BLaER1 (cell line): ENCODE data around the gene SYNE1.
"Not testable (repeated sequence)": the region's sequence is repeated elsewhere in the genome, so short reads cannot be mapped to it uniquely, and the experiment has no call there.

ENCODE experiments used
- H3K27ac ChIP-seq: shearing (Covaris generic); formaldehyde crosslinking; 2 replicates; pipeline ENCODE4 v1.8.1; 2022
- H3K27me3 ChIP-seq: shearing (Covaris generic); formaldehyde crosslinking; 2 replicates; pipeline ENCODE4 v1.8.1; 2022
- H3K36me3 ChIP-seq: shearing (Covaris generic); formaldehyde crosslinking; 2 replicates; pipeline ENCODE4 v1.8.1; 2022
- H3K4me1 ChIP-seq: shearing (Covaris generic); formaldehyde crosslinking; 2 replicates; pipeline ENCODE4 v1.8.1; 2022
- H3K4me2 ChIP-seq: shearing (Covaris generic); formaldehyde crosslinking; 2 replicates; pipeline ENCODE4 v1.8.1; 2022
- H3K4me3 ChIP-seq: shearing (Covaris generic); formaldehyde crosslinking; 2 replicates; pipeline ENCODE4 v1.8.1; 2022
- H3K9ac ChIP-seq: shearing (Covaris generic); formaldehyde crosslinking; 2 replicates; pipeline ENCODE4 v1.8.1; 2022
- H3K9me3 ChIP-seq: shearing (Covaris generic); formaldehyde crosslinking; 2 replicates; pipeline ENCODE4 v1.8.1; 2022
- H4K20me1 ChIP-seq: shearing (Covaris generic); formaldehyde crosslinking; 2 replicates; pipeline ENCODE4 v1.8.1; 2022
- Cebpa-rat ChIP-seq: shearing (Covaris generic); IDR thresholded peaks from 2 replicates; pipeline ENCODE4 v1.8.1; 2022

Gene SYNE1

GRCh38 chr6:152094276-152094675 is 542.9 kb downstream of the SYNE1 start:
- Histone ChIP-seq H3K9ac (peak overlapping the region; percentile 75), H3K27ac (peak overlapping the region; percentile 68; the same call in 1 of the 2 replicates), H3K4me1 (no peaks in the 10 kb centered on the region), H4K20me1 (0 out of 2 replicates have a peak, but pooled peaks cover 6% of the 10 kb centered on the region), H3K27me3 (no peaks in the 10 kb centered on the region), H3K4me2 (no peak overlapping the region), H3K36me3 (peaks cover 5% of the 10 kb centered on the region), H3K4me3 (peak overlapping the region; percentile 66), H3K9me3 (no peaks in the 10 kb centered on the region)
- TF ChIP-seq Cebpa-rat, result no peak

GRCh38 chr6:152093711-152094110 is 543.5 kb downstream of the SYNE1 start:
- no peak overlapping the region for H3K27ac ChIP-seq
- H3K4me3 ChIP-seq, result no peak overlapping the region
- no peaks in the 10 kb centered on the region for H3K27me3 ChIP-seq
- TF ChIP-seq Cebpa-rat, result no peak
- no peaks in the 10 kb centered on the region for H3K4me1 ChIP-seq
- H3K9ac ChIP-seq, result no peak overlapping the region
- peaks cover 3% of the 10 kb centered on the region for H3K36me3 ChIP-seq
- H3K9me3 ChIP-seq, result no peaks in the 10 kb centered on the region
- no peak overlapping the region for H3K4me2 ChIP-seq
- 0 out of 2 replicates have a peak, but pooled peaks cover 3% of the 10 kb centered on the region for H4K20me1 ChIP-seq

DNA sequence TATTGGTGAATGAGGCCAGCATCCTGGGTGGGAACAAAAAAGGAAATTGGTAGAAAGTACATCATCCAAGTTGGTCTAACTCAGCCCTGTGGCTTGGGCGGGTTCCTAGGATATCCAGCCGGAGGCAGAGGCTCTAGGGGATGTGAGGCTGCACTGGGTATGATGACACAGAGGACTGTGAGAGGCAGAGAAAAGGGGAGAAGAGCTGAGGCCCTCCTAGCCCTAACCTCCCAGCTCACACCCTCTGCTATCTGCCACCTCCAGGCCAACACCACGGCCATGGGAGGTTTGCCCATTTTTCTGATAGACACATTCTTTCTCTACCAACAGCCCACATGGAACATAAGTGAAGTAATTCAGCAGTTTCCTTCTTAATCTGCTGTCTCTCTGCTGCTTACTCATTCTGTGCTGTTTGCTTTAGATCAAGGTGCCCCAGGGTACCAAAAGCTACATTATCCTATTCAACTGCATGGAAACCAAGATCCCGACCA is 545.3 kb downstream of the SYNE1 start:
- no peak overlapping the region for H3K4me2 ChIP-seq
- no peaks in the 10 kb centered on the region for H3K4me1 ChIP-seq
- no peak overlapping the region for H3K9ac ChIP-seq
- H3K4me3 ChIP-seq, result no peak overlapping the region
- H3K27ac ChIP-seq, result no peak overlapping the region
- no peaks in the 10 kb centered on the region for H3K27me3 ChIP-seq
- TF ChIP-seq Cebpa-rat, result no peak
- no peaks in the 10 kb centered on the region for H4K20me1 ChIP-seq
- H3K9me3 ChIP-seq, result no peaks in the 10 kb centered on the region
- H3K36me3 ChIP-seq, result no peaks in the 10 kb centered on the region

DNA sequence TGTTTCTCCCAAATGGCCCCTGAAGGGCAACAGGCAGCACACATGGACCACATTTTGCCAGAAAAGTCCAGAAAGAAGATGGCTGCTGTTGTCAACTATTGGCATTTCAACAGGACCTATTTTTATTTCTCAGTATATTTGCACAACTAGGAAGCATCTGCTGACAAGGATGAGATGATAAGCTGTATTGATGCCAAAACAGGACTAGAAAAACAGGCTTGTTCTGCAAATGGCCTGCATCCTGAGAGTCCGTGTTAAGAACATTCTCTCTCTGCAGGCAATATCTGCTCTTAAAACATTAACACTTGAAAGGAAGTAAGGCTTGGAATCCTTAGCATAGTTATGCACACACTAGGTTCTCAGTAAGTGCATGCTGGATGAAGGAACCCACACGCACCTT is 546.0 kb downstream of the SYNE1 start:
- Histone ChIP-seq H3K4me3 (no peak overlapping the region), H3K9me3 (no peaks in the 10 kb centered on the region), H4K20me1 (no peaks in the 10 kb centered on the region), H3K9ac (no peak overlapping the region), H3K4me2 (no peak overlapping the region), H3K27ac (no peak overlapping the region), H3K27me3 (no peaks in the 10 kb centered on the region), H3K36me3 (no peaks in the 10 kb centered on the region), H3K4me1 (no peaks in the 10 kb centered on the region)
- no peak for TF ChIP-seq Cebpa-rat

DNA sequence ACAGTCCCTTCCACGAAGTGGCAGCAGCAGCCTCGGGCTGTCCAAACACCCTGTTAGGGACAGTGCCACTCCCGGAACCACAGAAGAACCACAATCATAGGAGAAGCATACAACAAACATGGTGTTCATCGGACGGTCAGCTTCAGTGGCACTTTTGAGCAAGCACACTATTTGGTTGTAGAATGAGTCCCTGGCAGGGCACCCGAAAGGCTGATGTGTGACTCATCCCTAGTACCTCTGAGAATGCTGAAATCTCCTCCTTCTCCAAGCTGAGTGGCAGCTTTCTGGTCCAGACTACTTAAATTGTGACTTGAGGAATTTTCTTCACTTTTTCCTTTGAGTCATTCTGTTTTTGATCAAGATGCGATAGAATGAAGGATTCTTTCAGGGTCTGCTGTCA is 547.2 kb downstream of the SYNE1 start:
- Histone ChIP-seq H3K4me1 (no peaks in the 10 kb centered on the region), H3K27ac (no peak overlapping the region), H3K36me3 (no peaks in the 10 kb centered on the region), H3K9me3 (no peaks in the 10 kb centered on the region), H3K4me2 (no peak overlapping the region), H4K20me1 (no peaks in the 10 kb centered on the region), H3K27me3 (no peaks in the 10 kb centered on the region), H3K9ac (no peak overlapping the region), H3K4me3 (no peak overlapping the region)
- no peak for TF ChIP-seq Cebpa-rat

DNA sequence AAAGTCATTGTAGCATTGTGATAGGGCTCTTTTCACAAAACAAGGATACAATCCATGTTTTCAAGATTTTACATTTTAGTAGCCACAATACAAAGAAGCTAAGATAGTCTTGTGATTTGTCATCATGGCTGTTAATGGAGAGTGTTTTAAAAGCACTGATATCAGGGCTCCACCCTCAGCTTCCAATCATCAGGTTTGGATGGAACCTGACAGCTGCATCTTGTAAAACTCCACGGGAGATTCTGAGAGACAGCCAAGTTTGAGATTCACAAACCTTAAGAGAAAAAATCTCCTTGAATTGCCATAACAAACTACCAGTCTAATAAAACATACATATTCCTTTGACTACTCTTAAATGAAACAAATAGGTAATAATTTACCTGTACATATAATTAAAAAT is 549.5 kb downstream of the SYNE1 start:
- Histone ChIP-seq H3K27me3 (no peaks in the 10 kb centered on the region), H3K4me3 (no peak overlapping the region), H3K4me2 (no peak overlapping the region), H3K9ac (no peak overlapping the region), H3K9me3 (no peaks in the 10 kb centered on the region), H3K36me3 (no peaks in the 10 kb centered on the region), H3K27ac (no peak overlapping the region), H3K4me1 (no peaks in the 10 kb centered on the region), H4K20me1 (no peaks in the 10 kb centered on the region)
- no peak for TF ChIP-seq Cebpa-rat

- Histone ChIP-seq H3K27me3 (no peaks in the 10 kb centered on the region), H3K36me3 (no peaks in the 10 kb centered on the region), H3K4me3 (no peak overlapping the region), H3K9ac (no peak overlapping the region), H4K20me1 (no peaks in the 10 kb centered on the region), H3K27ac (no peak overlapping the region), H3K4me2 (no peak overlapping the region), H3K4me1 (no peaks in the 10 kb centered on the region), H3K9me3 (no peaks in the 10 kb centered on the region)
- TF ChIP-seq Cebpa-rat, result no peak
Measured at GRCh38 chr6:152087096-152087495, 550.1 kb downstream of the SYNE1 start.

- H3K9ac ChIP-seq, result no peak overlapping the region
- H3K4me1 ChIP-seq, result no peaks in the 10 kb centered on the region
- no peak overlapping the region for H3K27ac ChIP-seq
- no peak for TF ChIP-seq Cebpa-rat
- H3K27me3 ChIP-seq, result no peaks in the 10 kb centered on the region
- H3K4me3 ChIP-seq, result no peak overlapping the region
- no peaks in the 10 kb centered on the region for H4K20me1 ChIP-seq
- H3K36me3 ChIP-seq, result no peaks in the 10 kb centered on the region
- H3K9me3 ChIP-seq, result no peaks in the 10 kb centered on the region
- no peak overlapping the region for H3K4me2 ChIP-seq
Measured at GRCh38 chr6:152086223-152086873, 550.8 kb downstream of the SYNE1 start.

- H4K20me1 ChIP-seq, result no peaks in the 10 kb centered on the region
- H3K4me3 ChIP-seq, result no peak overlapping the region
- TF ChIP-seq Cebpa-rat, result no peak
- H3K9me3 ChIP-seq, result no peaks in the 10 kb centered on the region
- no peak overlapping the region for H3K27ac ChIP-seq
- no peaks in the 10 kb centered on the region for H3K36me3 ChIP-seq
- no peaks in the 10 kb centered on the region for H3K27me3 ChIP-seq
- no peak overlapping the region for H3K9ac ChIP-seq
- no peaks in the 10 kb centered on the region for H3K4me1 ChIP-seq
- no peak overlapping the region for H3K4me2 ChIP-seq
Measured at GRCh38 chr6:152085451-152085921, 551.7 kb downstream of the SYNE1 start.

DNA sequence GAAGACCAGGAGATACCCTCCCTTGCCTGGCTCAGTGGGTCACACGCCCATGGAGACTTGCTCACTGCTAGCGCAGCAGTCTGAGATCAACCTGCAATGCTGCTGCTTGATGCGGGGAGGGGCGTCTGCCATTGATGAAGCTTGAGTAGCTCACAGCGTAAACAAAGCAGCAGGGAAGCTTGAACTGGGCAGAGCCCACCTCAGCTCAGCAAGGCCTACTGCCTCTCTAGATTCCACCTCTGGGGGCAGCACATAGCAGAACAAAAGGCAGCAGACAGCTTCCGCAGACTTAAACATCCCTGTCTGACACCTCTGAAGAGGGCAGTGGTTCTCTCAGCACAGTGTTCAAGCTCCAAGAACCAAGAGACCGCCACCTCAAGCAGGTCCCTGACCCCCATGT is 558.4 kb downstream of the SYNE1 start:
- H3K4me3 ChIP-seq, result no peak overlapping the region
- H3K9me3 ChIP-seq, result peaks cover 33% of the 10 kb centered on the region

GRCh38 chr6:152078001-152078400 is 559.2 kb downstream of the SYNE1 start:
- H3K4me1 ChIP-seq, result no peaks in the 10 kb centered on the region
- no peak overlapping the region for H3K4me2 ChIP-seq
- no peak overlapping the region for H3K9ac ChIP-seq
- H3K27ac ChIP-seq, result no peak overlapping the region
- no peak for TF ChIP-seq Cebpa-rat
- H4K20me1 ChIP-seq, result no peaks in the 10 kb centered on the region
- no peak overlapping the region for H3K4me3 ChIP-seq
- no peaks in the 10 kb centered on the region for H3K36me3 ChIP-seq
- H3K9me3 ChIP-seq, result peaks cover 33% of the 10 kb centered on the region
- no peaks in the 10 kb centered on the region for H3K27me3 ChIP-seq

More for the DNA sequence above, 558.4 kb downstream of the SYNE1 start:
- Histone ChIP-seq H3K9ac (no peak overlapping the region), H3K27ac (no peak overlapping the region), H3K27me3 (no peaks in the 10 kb centered on the region), H3K4me1 (no peaks in the 10 kb centered on the region), H3K4me2 (no peak overlapping the region), H3K36me3 (no peaks in the 10 kb centered on the region), H4K20me1 (no peaks in the 10 kb centered on the region)
- no peak for TF ChIP-seq Cebpa-rat

DNA sequence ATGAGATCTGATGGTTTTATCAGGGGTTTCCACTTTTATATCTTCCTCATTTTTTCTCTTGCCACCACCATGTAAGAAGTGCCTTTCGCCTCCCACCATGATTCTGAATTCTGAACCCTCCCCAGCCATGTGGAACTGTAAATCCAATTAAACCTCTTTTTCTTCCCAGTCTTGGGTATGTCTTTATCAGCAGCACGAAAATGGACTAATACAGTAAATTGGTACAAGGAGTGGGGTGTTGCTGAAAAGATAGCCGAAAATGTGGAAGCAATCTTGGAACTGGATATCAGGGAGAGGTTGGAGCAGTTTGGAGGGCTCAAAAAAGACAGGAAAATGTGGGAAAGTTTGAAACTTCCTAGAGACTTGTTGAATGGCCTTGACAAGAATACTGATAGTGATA is 560.9 kb downstream of the SYNE1 start:
- not testable (repeated sequence) for H3K27me3 ChIP-seq, H3K27ac ChIP-seq, H3K4me2 ChIP-seq, H3K9ac ChIP-seq, H4K20me1 ChIP-seq, H3K4me3 ChIP-seq, H3K36me3 ChIP-seq, H3K4me1 ChIP-seq
- H3K9me3 ChIP-seq, result peaks cover 33% of the 10 kb centered on the region
